ENCODE data around the gene ASPG. TPM values are rescaled to one million over a fixed set of nuclear protein-coding genes. Genes with fewer than 3 reads are reported as not detected.

ASPG gene
- total and polyA plus RNA-seq, 4 experiments from 2014 or later, result not detected

DNA sequence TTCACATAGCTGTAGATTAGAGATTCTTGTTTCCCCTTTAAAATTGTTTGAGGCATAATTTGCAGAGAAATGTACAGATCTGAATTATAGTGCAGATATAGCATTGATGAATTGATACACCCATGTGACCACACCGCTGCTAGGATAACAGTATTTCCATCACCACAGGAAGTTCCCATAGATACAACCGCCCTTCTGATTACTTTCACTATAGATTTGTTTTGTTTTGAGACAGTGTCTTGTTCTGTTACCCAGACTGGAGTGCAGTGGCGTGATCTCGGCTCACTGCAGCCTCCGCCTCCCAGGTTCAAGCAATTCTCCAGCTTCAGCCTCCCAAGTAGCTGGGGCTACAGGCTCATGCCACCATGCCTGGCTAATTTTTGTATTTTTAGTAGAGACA is 8.8 kb upstream of the ASPG start:
- H3K9me3 ChIP-seq (ENCODE audit: control insufficient read depth in 1 of 2, low read length in 2 of 2), result peaks cover 0 to 6% of the 10 kb centered on the region in 2 donors
- Mint-ChIP-seq H3K9me3 (peaks cover 3 to 16% (median 13%) of the 10 kb centered on the region in 8 donors), H3K27me3 (peaks cover 0 to 1% of the 10 kb centered on the region in 2 donors), H3K4me3 (peak overlapping the region in 7 of 8 donors; percentile 5 to 75 (median 40)), H3K4me1 (peaks cover 14 to 25% (median 21%) of the 10 kb centered on the region in 4 donors), H3K36me3 (no peaks in the 10 kb centered on the region), H3K27ac (peak overlapping the region; percentile 8 to 86 (median 85))
- CTCF ChIA-PET (ENCODE audit: partially characterized antibody), result interaction anchor here (1.1 to 3.2 kb wide), 7 partner anchors 11 to 488 kb away, joined by 3 to 31 read pairs (median 10); no protein-coding TSS in a partner anchor
- no peaks in the 10 kb centered on the region for H3K36me3 ChIP-seq (ENCODE audit: insufficient read depth, low read length)
- POLR2A ChIA-PET (ENCODE audit: partially characterized antibody), result no interaction called here
- intact Hi-C loops (cut with micrococcal nuclease), result loop anchor here (5.0 kb wide), 1 partner anchor 321 kb away; no protein-coding TSS in a partner anchor
- no peak overlapping the region for H3K4me3 ChIP-seq (ENCODE audit: low read length in 2 of 2)
- H3K27me3 ChIP-seq (ENCODE audit: insufficient read depth, low read length), result no peaks in the 10 kb centered on the region
- H3K4me1 ChIP-seq (ENCODE audit: insufficient read depth, low read length), result peaks cover 21% of the 10 kb centered on the region
- no peak overlapping the region for H3K27ac ChIP-seq (ENCODE audit: low read depth, low read length)
- peak in 4 of 5 donors; percentile 24 to 52 (median 32) for DNase-seq

- peaks cover 3 to 12% (median 9%) of the 10 kb centered on the region in 8 donors for H3K9me3 Mint-ChIP-seq
These were observed 7.5 kb upstream of the ASPG start for GRCh38 chr14:104078031-104078455.

DNA sequence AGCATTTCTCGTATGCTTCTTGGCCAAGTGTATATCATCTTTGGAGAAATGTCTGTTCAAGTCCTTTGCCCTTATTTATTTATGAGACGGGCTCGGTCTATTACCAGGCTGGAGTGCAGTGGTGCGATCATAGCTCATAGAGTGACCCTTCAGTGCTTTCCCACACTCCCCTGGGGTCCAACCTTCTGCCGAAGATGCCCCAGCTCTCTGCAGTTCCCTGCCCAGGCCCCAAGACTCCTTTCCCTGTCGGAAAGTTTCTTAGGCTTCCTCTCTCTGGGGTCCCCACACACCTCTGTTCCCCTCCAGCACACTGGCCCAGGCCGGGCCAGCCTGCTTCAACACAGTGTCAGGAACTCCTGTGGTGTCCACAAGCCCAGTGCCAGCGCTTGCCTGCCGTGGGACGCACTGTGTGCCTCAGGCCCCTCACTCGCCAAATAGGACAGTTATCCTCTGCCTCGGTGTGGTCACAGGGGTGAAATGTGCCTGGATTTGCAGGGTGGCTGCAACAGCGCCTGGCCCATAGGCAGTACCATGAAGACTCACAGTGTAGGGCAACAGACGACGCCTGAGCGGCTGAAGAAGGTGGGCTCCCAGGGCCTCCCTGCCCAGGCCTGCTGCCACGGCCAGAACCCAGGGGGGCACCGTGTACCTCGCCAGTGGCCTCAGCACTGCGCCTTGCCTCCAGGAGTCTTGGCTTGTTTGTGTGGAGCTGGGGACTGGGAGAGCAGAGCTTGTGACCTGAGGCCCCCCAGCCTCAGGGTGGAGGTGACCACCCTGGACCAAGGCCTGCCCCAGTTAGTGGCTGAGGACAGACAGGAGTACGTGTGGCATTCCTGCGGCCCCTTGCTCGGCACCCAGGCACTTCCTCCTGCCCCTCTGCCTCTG is 4.9 kb upstream of the ASPG start:
- Mint-ChIP-seq H3K36me3 (no peaks in the 10 kb centered on the region), H3K4me1 (peaks cover 14 to 29% (median 18%) of the 10 kb centered on the region in 4 donors), H3K4me3 (no peak overlapping the region), H3K9me3 (peaks cover 0 to 8% (median 0%) of the 10 kb centered on the region in 8 donors), H3K27ac (no peak overlapping the region), H3K27me3 (peaks cover 4 to 9% of the 10 kb centered on the region in 2 donors)
- Histone ChIP-seq H3K36me3 (ENCODE audit: insufficient read depth, low read length) (no peaks in the 10 kb centered on the region), H3K27ac (ENCODE audit: low read depth, low read length) (no peak overlapping the region), H3K4me1 (ENCODE audit: insufficient read depth, low read length) (peaks cover 21% of the 10 kb centered on the region), H3K4me3 (ENCODE audit: low read length in 2 of 2) (no peak overlapping the region), H3K27me3 (ENCODE audit: insufficient read depth, low read length) (no peaks in the 10 kb centered on the region), H3K9me3 (ENCODE audit: control insufficient read depth in 1 of 2, low read length in 2 of 2) (no peaks in the 10 kb centered on the region)
- no peak for DNase-seq
- intact Hi-C loops (cut with micrococcal nuclease), result no loop called here
- CTCF ChIA-PET (ENCODE audit: partially characterized antibody), result no interaction called here
- POLR2A ChIA-PET (ENCODE audit: partially characterized antibody), result no interaction called here

More at GRCh38 chr14:104078031-104078455, 7.5 kb upstream of the ASPG start:
- Histone ChIP-seq H3K36me3 (ENCODE audit: insufficient read depth, low read length) (no peaks in the 10 kb centered on the region), H3K4me1 (ENCODE audit: insufficient read depth, low read length) (peaks cover 21% of the 10 kb centered on the region), H3K27me3 (ENCODE audit: insufficient read depth, low read length) (no peaks in the 10 kb centered on the region), H3K4me3 (ENCODE audit: low read length in 2 of 2) (no peak overlapping the region), H3K9me3 (ENCODE audit: control insufficient read depth in 1 of 2, low read length in 2 of 2) (peaks cover 0 to 6% of the 10 kb centered on the region in 2 donors), H3K27ac (ENCODE audit: low read depth, low read length) (no peak overlapping the region)
- POLR2A ChIA-PET (ENCODE audit: partially characterized antibody), result interaction anchor here (0.8 to 1.0 kb wide), 3 partner anchors 16 to 744 kb away, joined by 3 read pairs; partner anchors contain the start of gene EIF5
- peaks cover 14 to 25% (median 19%) of the 10 kb centered on the region in 4 donors for H3K4me1 Mint-ChIP-seq
- peak overlapping the region; percentile 42 to 79 (median 56) for H3K4me3 Mint-ChIP-seq
- H3K27ac Mint-ChIP-seq, result peak overlapping the region; percentile 16 to 85 (median 74)
- intact Hi-C loops (cut with micrococcal nuclease), result loop anchor here (1.0 to 5.0 kb wide), 2 partner anchors 59 to 319 kb away; no protein-coding TSS in a partner anchor
- CTCF ChIA-PET (ENCODE audit: partially characterized antibody), result interaction anchor here (0.6 to 3.2 kb wide), 29 partner anchors 10 to 562 kb away, joined by 3 to 31 read pairs (median 4); no protein-coding TSS in a partner anchor
- H3K36me3 Mint-ChIP-seq, result no peaks in the 10 kb centered on the region
- H3K27me3 Mint-ChIP-seq, result peaks cover 0 to 1% of the 10 kb centered on the region in 2 donors
- DNase-seq, result peak; percentile 83 to 85 (median 84)

DNA sequence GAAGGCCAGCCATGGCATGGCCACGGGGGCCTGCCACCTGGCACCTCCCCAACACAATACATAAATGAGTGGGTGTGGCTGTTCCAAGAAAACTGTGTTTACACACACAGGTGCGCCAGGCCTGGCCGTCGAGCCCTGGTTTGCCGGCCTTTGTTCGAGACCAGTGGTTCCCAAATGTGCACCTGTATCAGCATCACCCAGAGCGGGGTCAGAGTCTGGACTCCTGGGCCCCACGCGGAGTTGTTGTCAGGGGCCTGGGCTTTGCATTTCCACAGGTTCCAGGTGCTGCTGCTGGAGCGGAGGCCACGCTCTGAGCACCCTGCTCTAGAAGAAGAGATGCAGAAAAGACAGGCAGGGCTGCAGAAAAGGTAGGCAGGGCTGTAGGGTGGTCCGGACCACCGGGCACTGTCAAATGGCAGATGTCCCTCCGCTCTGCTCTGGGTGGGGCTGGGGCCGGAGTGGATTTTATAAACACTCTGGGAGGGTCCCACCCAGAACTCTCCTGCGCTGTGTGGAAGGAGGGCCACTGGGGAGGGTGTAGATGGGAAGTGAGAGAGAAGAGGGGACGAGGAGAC is 4.2 kb upstream of the ASPG start:
- Histone ChIP-seq H3K36me3 (ENCODE audit: insufficient read depth, low read length) (no peaks in the 10 kb centered on the region), H3K4me1 (ENCODE audit: insufficient read depth, low read length) (peaks cover 20% of the 10 kb centered on the region), H3K9me3 (ENCODE audit: control insufficient read depth in 1 of 2, low read length in 2 of 2) (no peaks in the 10 kb centered on the region), H3K4me3 (ENCODE audit: low read length in 2 of 2) (no peak overlapping the region), H3K27ac (ENCODE audit: low read depth, low read length) (no peak overlapping the region), H3K27me3 (ENCODE audit: insufficient read depth, low read length) (peaks cover 5% of the 10 kb centered on the region)
- Mint-ChIP-seq H3K9me3 (peaks cover 0 to 8% (median 0%) of the 10 kb centered on the region in 8 donors), H3K27ac (no peak overlapping the region), H3K27me3 (peaks cover 4 to 10% of the 10 kb centered on the region in 2 donors), H3K4me3 (no peak overlapping the region), H3K36me3 (no peaks in the 10 kb centered on the region), H3K4me1 (peaks cover 12 to 24% (median 16%) of the 10 kb centered on the region in 4 donors)
- intact Hi-C loops (cut with micrococcal nuclease), result no loop called here
- POLR2A ChIA-PET (ENCODE audit: partially characterized antibody), result no interaction called here
- no peak for DNase-seq
- CTCF ChIA-PET (ENCODE audit: partially characterized antibody), result no interaction called here

- H3K4me3 Mint-ChIP-seq, result peak overlapping the region in 1 of 8 donors; percentile 24
- Histone ChIP-seq H3K4me3 (ENCODE audit: low read length in 2 of 2) (no peak overlapping the region), H3K4me1 (ENCODE audit: insufficient read depth, low read length) (peaks cover 14% of the 10 kb centered on the region), H3K27me3 (ENCODE audit: insufficient read depth, low read length) (peaks cover 5% of the 10 kb centered on the region), H3K9me3 (ENCODE audit: control insufficient read depth in 1 of 2, low read length in 2 of 2) (no peaks in the 10 kb centered on the region), H3K27ac (ENCODE audit: low read depth, low read length) (no peak overlapping the region), H3K36me3 (ENCODE audit: insufficient read depth, low read length) (no peaks in the 10 kb centered on the region)
- no peak for DNase-seq
- peaks cover 0 to 8% (median 0%) of the 10 kb centered on the region in 8 donors for H3K9me3 Mint-ChIP-seq
- peaks cover 7 to 18% (median 10%) of the 10 kb centered on the region in 4 donors for H3K4me1 Mint-ChIP-seq
- ChIA-PET CTCF (ENCODE audit: partially characterized antibody) (no interaction called here), POLR2A (ENCODE audit: partially characterized antibody) (no interaction called here)
- H3K27me3 Mint-ChIP-seq, result peaks cover 4 to 10% of the 10 kb centered on the region in 2 donors
- H3K36me3 Mint-ChIP-seq, result no peaks in the 10 kb centered on the region
- no peak overlapping the region for H3K27ac Mint-ChIP-seq
- intact Hi-C loops (cut with micrococcal nuclease), result no loop called here
These were observed 3.5 kb upstream of the ASPG start for GRCh38 chr14:104081951-104082464.

DNA sequence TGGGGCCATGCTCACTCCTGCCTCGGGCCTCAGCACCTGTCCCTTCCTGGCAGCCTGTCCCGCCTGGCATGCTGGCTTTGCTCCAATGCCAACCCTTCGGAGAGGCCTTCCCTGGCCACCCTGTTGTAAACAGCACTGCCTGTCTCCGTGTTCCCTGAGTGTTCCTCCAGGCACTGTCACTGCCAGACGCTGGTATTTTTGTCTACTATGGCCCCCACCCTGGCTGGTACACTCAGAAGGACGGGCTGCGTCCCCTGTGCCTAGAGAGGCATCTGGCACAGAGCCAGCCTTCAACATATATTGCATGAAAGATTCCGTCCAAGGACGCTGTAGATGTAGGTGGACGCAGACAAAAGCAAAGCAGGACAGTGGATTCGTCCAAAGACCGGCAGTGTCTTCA is 2.7 kb upstream of the ASPG start:
- H3K27ac Mint-ChIP-seq, result no peak overlapping the region

More for the DNA sequence above, 2.7 kb upstream of the ASPG start:
- CTCF ChIA-PET (ENCODE audit: partially characterized antibody), result no interaction called here
- peaks cover 5% of the 10 kb centered on the region for H3K27me3 ChIP-seq (ENCODE audit: insufficient read depth, low read length)
- Mint-ChIP-seq H3K36me3 (no peaks in the 10 kb centered on the region), H3K9me3 (peaks cover 0 to 8% (median 0%) of the 10 kb centered on the region in 8 donors), H3K4me1 (peaks cover 4 to 15% (median 6%) of the 10 kb centered on the region in 4 donors), H3K4me3 (peak overlapping the region in 1 of 8 donors; percentile 20), H3K27me3 (peaks cover 7 to 10% of the 10 kb centered on the region in 2 donors)
- H3K4me3 ChIP-seq (ENCODE audit: low read length in 2 of 2), result no peak overlapping the region
- no peaks in the 10 kb centered on the region for H3K36me3 ChIP-seq (ENCODE audit: insufficient read depth, low read length)
- no peak overlapping the region for H3K27ac ChIP-seq (ENCODE audit: low read depth, low read length)
- POLR2A ChIA-PET (ENCODE audit: partially characterized antibody), result no interaction called here
- H3K4me1 ChIP-seq (ENCODE audit: insufficient read depth, low read length), result peaks cover 6% of the 10 kb centered on the region
- DNase-seq, result no peak
- intact Hi-C loops (cut with micrococcal nuclease), result no loop called here
- H3K9me3 ChIP-seq (ENCODE audit: control insufficient read depth in 1 of 2, low read length in 2 of 2), result no peaks in the 10 kb centered on the region
